MV-4-11 (cell line): ENCODE measurements around the gene NGDN.

Experiments used
- DNase-seq: peaks from one replicate; lab custom pipeline; 2025; lab: John Stamatoyannopoulos, UW

Gene NGDN

GRCh38 chr14:23478109-23478759, 8.7 kb downstream of the NGDN start:
- DNase-seq: peak; percentile 25

GRCh38 chr14:23481362-23481970, 12.0 kb downstream of the NGDN start:
- DNase-seq: no peak

DNA sequence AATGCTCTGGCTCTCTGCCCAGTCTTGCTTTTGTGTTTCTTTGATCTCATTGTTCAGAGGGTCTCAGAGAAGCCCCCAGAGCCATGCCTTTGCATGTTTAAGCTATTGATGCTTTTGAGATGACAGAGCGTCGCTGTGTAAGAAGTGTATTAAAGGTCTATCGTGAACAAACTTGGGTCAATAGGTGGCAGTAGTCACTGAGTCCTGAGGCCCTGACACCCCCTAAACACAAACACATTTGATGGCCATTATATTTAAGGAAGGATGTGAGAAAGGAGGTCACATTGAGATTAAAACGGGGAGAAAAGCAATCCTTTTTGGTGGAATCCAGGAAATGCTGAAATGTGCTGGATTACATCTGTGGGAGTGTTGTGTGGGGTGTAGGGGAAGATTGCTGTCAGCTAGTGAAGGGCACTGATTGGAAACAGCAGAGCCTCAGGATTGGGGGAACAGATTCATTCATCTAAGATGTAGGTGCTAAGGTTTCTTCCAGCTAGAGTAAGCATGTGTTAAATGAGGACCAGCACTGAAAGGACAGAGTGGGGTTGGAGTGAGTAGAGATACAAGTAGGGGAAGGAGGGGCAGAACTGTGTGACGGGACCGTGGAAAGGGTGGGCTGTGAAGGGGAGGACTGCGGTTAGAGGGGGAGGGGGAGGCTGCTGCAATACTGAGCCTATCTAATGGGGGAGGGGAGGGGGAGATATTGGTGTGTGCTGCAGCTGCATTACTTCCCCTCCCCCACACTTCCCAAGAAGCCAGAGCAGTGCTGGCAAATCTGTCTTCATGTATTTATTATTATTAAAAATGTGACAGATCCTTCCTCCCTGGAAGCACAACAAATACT, 12.7 kb downstream of the NGDN start:
- no peak for DNase-seq

DNA sequence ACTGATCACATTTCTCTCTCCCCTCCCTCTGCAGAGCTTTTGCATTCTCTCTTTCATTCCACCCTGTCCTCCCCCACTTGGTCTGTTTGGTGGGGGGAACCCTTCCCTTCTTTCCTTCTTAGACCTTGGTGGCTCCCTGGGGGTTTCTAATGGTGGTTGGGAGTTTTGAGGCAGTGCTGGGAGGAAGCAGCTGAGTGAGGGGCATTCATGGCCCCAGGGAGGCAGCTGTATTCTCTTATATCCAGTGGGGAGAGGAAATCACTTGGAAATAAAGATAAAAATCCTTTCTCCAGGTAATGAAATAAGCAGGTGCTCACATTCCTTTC, 13.3 kb downstream of the NGDN start:
- no peak for DNase-seq

DNA sequence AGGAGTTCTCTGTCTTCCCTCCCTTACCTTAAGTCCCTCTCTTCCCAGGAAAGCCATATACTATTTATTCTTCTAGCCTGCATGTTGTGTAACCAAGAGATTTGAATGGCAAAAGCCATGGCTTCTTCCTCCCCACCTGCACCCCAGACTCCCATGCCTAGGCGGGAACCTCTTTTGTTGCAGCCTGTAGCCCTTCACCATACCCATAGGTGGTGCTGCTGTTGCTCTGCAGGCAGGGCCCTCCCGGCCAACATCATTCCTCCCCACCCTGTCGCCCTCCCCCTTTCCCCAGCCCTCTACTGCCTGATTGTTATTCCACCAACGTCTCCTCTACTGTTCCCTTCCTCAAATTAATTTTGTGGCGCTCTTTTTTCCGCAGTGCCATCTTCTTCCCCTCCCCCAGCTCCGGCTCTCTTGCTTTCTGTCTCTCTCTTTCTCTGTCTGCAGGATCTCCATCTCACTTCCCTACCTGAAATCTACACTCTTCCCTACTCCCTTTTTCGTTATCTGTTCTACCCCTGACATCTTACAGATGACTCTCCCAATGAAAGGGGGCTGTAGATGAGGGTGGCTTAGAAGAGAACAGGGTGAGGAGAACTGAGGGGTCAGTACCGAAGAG, 13.8 kb downstream of the NGDN start:
- peak; percentile 18 for DNase-seq

DNA sequence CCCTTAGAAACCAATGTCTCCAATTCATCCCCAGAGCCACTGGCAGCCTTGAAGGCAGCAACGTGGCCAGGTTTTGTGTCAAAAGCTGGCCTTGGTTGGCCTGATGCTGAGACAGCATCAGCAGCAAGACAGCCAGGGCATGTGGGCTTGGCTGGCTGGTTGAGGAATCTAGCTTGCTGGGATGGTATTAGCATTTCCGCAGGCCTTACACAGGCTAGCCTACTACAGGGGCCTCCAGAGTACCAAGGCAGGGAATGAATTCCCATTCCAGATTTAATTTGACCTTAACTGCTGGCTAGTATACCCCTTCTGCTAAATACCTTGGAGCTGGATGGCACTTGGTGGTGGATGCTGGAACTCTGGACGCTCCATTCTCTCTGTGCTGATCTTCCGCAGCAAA, 15.8 kb downstream of the NGDN start:
- DNase-seq: no peak

- DNase-seq: no peak
Observed at GRCh38 chr14:23486036-23486435, 16.5 kb downstream of the NGDN start.

GRCh38 chr14:23487216-23487615, 17.7 kb downstream of the NGDN start:
- no peak for DNase-seq

GRCh38 chr14:23492618-23493272, 23.2 kb downstream of the NGDN start:
- no peak for DNase-seq

DNA sequence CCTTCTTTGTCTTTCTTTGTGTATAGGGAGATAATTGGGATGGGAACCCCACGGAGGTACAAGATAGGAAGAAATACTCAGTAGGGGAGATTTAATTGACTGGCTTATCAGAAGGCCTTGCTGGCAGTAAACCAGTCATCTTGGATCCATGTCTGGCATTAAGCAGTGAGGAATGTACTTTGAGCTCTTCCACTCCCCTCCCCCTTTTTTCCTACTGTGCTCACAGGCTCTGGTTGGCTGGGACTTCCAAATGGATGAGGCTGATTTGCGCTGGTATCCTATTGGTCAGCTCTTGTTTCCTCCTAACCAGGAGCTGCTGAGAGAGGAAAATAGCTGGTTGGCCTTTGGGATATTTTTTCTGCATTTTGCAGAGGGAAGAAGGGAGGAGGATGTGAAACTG, 24.7 kb downstream of the NGDN start:
- DNase-seq: peak; percentile 19

DNA sequence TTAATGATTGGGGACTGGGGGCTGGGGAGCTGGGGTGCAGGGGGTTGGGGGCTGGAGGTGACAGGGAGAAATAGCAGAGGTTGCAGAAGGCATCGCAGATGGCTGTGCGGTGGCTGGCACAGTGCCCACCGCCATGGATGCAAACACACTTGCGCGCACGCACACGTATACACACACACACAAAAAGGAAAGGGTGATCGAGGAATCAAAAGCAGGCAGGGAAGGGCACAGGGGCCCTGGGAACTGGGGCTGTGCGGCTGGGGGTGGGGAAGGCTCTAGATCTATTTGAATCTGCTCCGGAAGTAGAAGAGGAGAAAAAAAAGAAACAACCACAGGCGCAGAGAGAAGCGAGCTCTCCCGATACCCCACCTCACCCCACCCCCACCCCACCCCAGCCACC, 42.7 kb downstream of the NGDN start:
- no peak for DNase-seq

GRCh38 chr14:23513005-23513817, 43.7 kb downstream of the NGDN start:
- DNase-seq: no peak

- DNase-seq: no peak
Observed at GRCh38 chr14:23513818-23514643, 44.5 kb downstream of the NGDN start.

DNA sequence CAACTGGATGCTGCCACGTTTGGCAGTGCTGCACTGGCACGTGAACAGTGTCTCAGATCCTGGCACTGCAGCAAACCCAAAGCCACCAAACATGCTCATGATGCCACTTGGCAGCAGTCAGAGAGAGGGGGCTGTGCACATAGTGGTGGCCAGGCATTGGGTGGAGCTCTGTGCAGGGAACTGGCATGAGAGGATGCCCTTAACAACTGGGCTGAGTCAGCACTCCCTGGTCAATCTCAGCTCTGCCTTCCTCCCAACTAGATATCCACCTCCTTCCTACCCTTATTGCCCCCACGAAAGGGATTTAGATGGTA, 45.1 kb downstream of the NGDN start:
- no peak for DNase-seq

- no peak for DNase-seq
Observed at GRCh38 chr14:23517650-23518326, 48.3 kb downstream of the NGDN start.

- DNase-seq: no peak
Observed at GRCh38 chr14:23518709-23519108, 49.2 kb downstream of the NGDN start.

DNA sequence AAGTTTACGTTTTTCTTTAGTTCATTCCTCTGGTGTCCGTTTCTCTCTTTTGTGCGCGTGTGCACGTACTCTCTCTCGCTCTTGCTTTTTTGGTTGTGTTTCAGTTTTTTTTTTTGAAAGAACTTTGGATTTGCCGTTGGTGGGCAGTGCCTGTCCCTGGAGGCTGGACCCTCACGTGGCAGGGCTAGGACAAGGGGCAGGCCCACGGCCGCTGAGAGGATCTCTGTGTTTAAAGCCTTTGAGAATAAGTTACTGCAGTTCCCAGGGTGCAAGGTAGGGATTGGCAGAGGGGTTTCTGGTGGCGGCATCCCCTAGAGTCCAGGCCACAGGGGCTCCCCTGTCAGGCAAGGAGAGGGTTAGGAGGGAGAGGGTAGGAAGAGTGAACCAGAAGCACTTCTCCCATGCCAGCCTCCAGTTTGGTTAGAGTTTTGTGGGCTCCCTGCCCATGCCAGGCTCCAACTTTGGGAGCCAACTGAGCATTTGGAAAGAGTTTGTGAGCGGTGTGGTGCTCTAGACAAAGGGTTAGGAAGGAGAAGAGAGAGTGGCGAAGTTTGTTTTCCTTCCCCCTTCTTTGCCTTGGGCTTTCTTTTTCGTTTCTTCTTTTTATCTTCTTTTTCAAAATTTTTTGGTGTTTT, 51.5 kb downstream of the NGDN start:
- DNase-seq: peak; percentile 22

GRCh38 chr14:23521785-23522640, 52.5 kb downstream of the NGDN start:
- DNase-seq: peak; percentile 41
